Naive B cell (primary cell): ENCODE results near the gene CDH12. TPM values are rescaled to one million over a fixed set of nuclear protein-coding genes. Genes with fewer than 3 reads are reported as not detected.
A peak's percentile ranks its signal among the peaks of the same experiment; 100 is the strongest.
"Not testable (repeated sequence)": the region's sequence is repeated elsewhere in the genome, so short reads cannot be mapped to it uniquely, and the experiment has no call there.

Experiments
- ATAC-seq, 2 donors: fragments of 150-1000 bp; cut with Tn5 transposase; 2 replicates each; pipeline ENCODE4 v1.10.0; 2021; ENCODE audit warnings: low read depth in 2 of 2, mild to moderate bottlenecking in 2 of 2, moderate library complexity in 2 of 2
- DNase-seq: peaks from one replicate; pipeline ENCODE4 v3.0.0; 2022
- H3K27ac Mint-ChIP-seq, 6 donors: one replicate each; pipeline ENCODE4 v1.8.0; 2020 to 2022; ENCODE audit warnings: mild to moderate bottlenecking in 6 of 6, mixed read lengths in 6 of 6, moderate library complexity in 5 of 6, inconsistent platforms in 2 of 6
- H3K27me3 Mint-ChIP-seq, 3 donors: one replicate each; pipeline ENCODE4 v1.8.0; 2021 to 2022; ENCODE audit warnings: mixed read lengths in 3 of 3, mild to moderate bottlenecking in 1 of 3
- H3K36me3 Mint-ChIP-seq, 2 donors: one replicate each; pipeline ENCODE4 v1.8.0; 2020 to 2022; ENCODE audit warnings: mixed read lengths in 2 of 2, inconsistent platforms in 1 of 2, mild to moderate bottlenecking in 1 of 2
- H3K4me1 Mint-ChIP-seq, 3 donors: one replicate each; pipeline ENCODE4 v1.8.0; 2020 to 2022; ENCODE audit warnings: mixed read lengths in 3 of 3, inconsistent platforms in 1 of 3, mild to moderate bottlenecking in 1 of 3, moderate library complexity in 1 of 3
- H3K4me3 Mint-ChIP-seq, 8 donors: one replicate each; pipeline ENCODE4 v1.8.0; 2020 to 2022; ENCODE audit warnings: mild to moderate bottlenecking in 8 of 8, mixed read lengths in 8 of 8, moderate library complexity in 8 of 8, inconsistent platforms in 2 of 8
- H3K9me3 Mint-ChIP-seq, 7 donors: one replicate each; pipeline ENCODE4 v1.8.0; 2020 to 2022; ENCODE audit warnings: mixed read lengths in 7 of 7, mild to moderate bottlenecking in 5 of 7, inconsistent platforms in 2 of 7, moderate library complexity in 1 of 7
- polyA plus RNA-seq, 6 donors: library from polyadenylated mRNA; unstranded; fragments of 300-500 nt; fragmentation: Illumina TruSeq; gene quantifications; one replicate each; pipeline ENCODE4 v1.2.3, GENCODE V29; 2021; ENCODE audit warnings: low read depth in 6 of 6

The CDH12 gene
- polyA plus RNA-seq, 6 donors from 2014 or later = not detected

- Mint-ChIP-seq H3K9me3 (no peaks in the 10 kb centered on the region), H3K27ac (no peak overlapping the region), H3K4me1 (no peaks in the 10 kb centered on the region), H3K27me3 (no peaks in the 10 kb centered on the region), H3K36me3 (no peaks in the 10 kb centered on the region), H3K4me3 (no peak overlapping the region)
- DNase-seq = no peak
- ATAC-seq = no peak
Measured at GRCh38 chr5:22223079-22223478, 630.1 kb downstream of the CDH12 start.

GRCh38 chr5:22213703-22214495 is 639.2 kb downstream of the CDH12 start:
- not testable (repeated sequence) for DNase-seq, H3K36me3 Mint-ChIP-seq, H3K27me3 Mint-ChIP-seq, H3K4me3 Mint-ChIP-seq, H3K9me3 Mint-ChIP-seq, H3K4me1 Mint-ChIP-seq
- H3K27ac Mint-ChIP-seq = peak overlapping the region in 1 of 6 donors; percentile 39
- peak; percentile 49 to 57 for ATAC-seq

- H3K9me3 Mint-ChIP-seq, ATAC-seq, H3K27me3 Mint-ChIP-seq, H3K27ac Mint-ChIP-seq, H3K4me3 Mint-ChIP-seq, H3K36me3 Mint-ChIP-seq, DNase-seq, H3K4me1 Mint-ChIP-seq: not testable (repeated sequence)
Measured at GRCh38 chr5:22212254-22212991, 640.7 kb downstream of the CDH12 start.

- H3K9me3 Mint-ChIP-seq, H3K27ac Mint-ChIP-seq, DNase-seq, H3K4me1 Mint-ChIP-seq, H3K27me3 Mint-ChIP-seq, ATAC-seq, H3K36me3 Mint-ChIP-seq, H3K4me3 Mint-ChIP-seq: not testable (repeated sequence)
Measured at GRCh38 chr5:22208463-22208862, 644.7 kb downstream of the CDH12 start.

GRCh38 chr5:22188651-22189050 is 664.5 kb downstream of the CDH12 start:
- not testable (repeated sequence) for H3K36me3 Mint-ChIP-seq, H3K4me3 Mint-ChIP-seq, H3K27me3 Mint-ChIP-seq, DNase-seq, H3K4me1 Mint-ChIP-seq, H3K27ac Mint-ChIP-seq, H3K9me3 Mint-ChIP-seq, ATAC-seq

GRCh38 chr5:22187632-22188228 is 665.4 kb downstream of the CDH12 start:
- not testable (repeated sequence) for H3K9me3 Mint-ChIP-seq, H3K4me1 Mint-ChIP-seq, H3K27me3 Mint-ChIP-seq, H3K27ac Mint-ChIP-seq, H3K4me3 Mint-ChIP-seq, ATAC-seq, DNase-seq, H3K36me3 Mint-ChIP-seq

- not testable (repeated sequence) for H3K4me1 Mint-ChIP-seq, ATAC-seq, H3K4me3 Mint-ChIP-seq, DNase-seq, H3K9me3 Mint-ChIP-seq, H3K36me3 Mint-ChIP-seq, H3K27ac Mint-ChIP-seq, H3K27me3 Mint-ChIP-seq
Measured at GRCh38 chr5:22169226-22169625, 683.9 kb downstream of the CDH12 start.

- H3K4me3 Mint-ChIP-seq, H3K9me3 Mint-ChIP-seq, H3K4me1 Mint-ChIP-seq, H3K36me3 Mint-ChIP-seq, DNase-seq, H3K27me3 Mint-ChIP-seq, ATAC-seq, H3K27ac Mint-ChIP-seq: not testable (repeated sequence)
Measured at GRCh38 chr5:22168704-22169103, 684.4 kb downstream of the CDH12 start.

- H3K27ac Mint-ChIP-seq, H3K27me3 Mint-ChIP-seq, H3K36me3 Mint-ChIP-seq, H3K4me1 Mint-ChIP-seq, ATAC-seq, H3K4me3 Mint-ChIP-seq, DNase-seq, H3K9me3 Mint-ChIP-seq: not testable (repeated sequence)
Measured at GRCh38 chr5:22165931-22166330, 687.2 kb downstream of the CDH12 start.

GRCh38 chr5:22164910-22165748 is 688.0 kb downstream of the CDH12 start:
- not testable (repeated sequence) for H3K4me1 Mint-ChIP-seq, H3K27me3 Mint-ChIP-seq, H3K27ac Mint-ChIP-seq, H3K9me3 Mint-ChIP-seq, H3K4me3 Mint-ChIP-seq, DNase-seq, H3K36me3 Mint-ChIP-seq, ATAC-seq

GRCh38 chr5:22156953-22157352 is 696.2 kb downstream of the CDH12 start:
- not testable (repeated sequence) for ATAC-seq, DNase-seq, H3K4me3 Mint-ChIP-seq, H3K36me3 Mint-ChIP-seq, H3K9me3 Mint-ChIP-seq, H3K27ac Mint-ChIP-seq, H3K27me3 Mint-ChIP-seq, H3K4me1 Mint-ChIP-seq

GRCh38 chr5:22154779-22155178 is 698.4 kb downstream of the CDH12 start:
- not testable (repeated sequence) for H3K27me3 Mint-ChIP-seq, H3K36me3 Mint-ChIP-seq, ATAC-seq, H3K4me1 Mint-ChIP-seq, H3K9me3 Mint-ChIP-seq, H3K27ac Mint-ChIP-seq, DNase-seq, H3K4me3 Mint-ChIP-seq

GRCh38 chr5:22151801-22152200 is 701.3 kb downstream of the CDH12 start:
- not testable (repeated sequence) for H3K4me1 Mint-ChIP-seq, ATAC-seq, H3K27ac Mint-ChIP-seq, H3K36me3 Mint-ChIP-seq, H3K9me3 Mint-ChIP-seq, H3K4me3 Mint-ChIP-seq, DNase-seq, H3K27me3 Mint-ChIP-seq
